Measurements from ENCODE around the gene GRM4. TPM values are rescaled to one million over a fixed set of nuclear protein-coding genes. Genes with fewer than 3 reads are reported as not detected.

The GRM4 gene
- total RNA-seq, 1 donor from 2014 or later, result not detected

DNA sequence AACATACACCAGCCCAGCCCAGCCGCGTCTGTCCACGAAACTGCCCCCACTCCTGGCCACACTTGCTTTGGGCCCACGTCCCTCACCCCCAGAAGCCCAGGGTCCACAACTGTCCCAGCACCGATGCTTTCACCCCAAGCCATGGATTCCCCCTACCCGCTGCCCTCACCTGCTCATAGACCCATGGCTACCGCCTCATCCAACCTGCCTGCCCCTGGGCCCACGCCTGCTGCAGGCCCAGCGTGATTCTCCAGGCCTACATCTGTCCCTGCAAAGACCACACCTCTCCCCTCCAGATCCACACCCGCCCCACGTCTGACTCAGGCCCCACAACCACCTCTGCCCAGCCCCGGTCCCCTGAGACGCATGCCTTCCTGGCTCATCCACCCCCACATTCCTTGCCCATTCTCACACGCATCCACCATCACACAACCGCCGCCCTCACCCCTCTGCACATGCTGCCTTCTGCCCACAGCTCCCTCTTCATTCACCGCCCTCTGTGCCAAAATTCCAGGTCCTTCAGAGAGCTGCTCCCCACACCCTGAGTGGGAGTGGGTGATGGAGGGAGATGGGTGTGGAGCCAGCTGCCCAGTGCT is 86.7 kb downstream of the GRM4 start:
- intact Hi-C loops (cut with DNase I), result no loop called here
- ATAC-seq, result no peak
- TF ChIP-seq CTCF (IDR thresholded peaks at IDR 0.05), result no peak
- DNase-seq, result no peak
- H3K4me3 ChIP-seq, result no peak overlapping the region
- H3K36me3 ChIP-seq, result no peaks in the 10 kb centered on the region
- no peaks in the 10 kb centered on the region for H3K4me1 ChIP-seq
- no peak overlapping the region for H3K27ac ChIP-seq
- no peaks in the 10 kb centered on the region for H3K9me3 ChIP-seq
- peaks cover 23% of the 10 kb centered on the region for H3K27me3 ChIP-seq (ENCODE audit: low read depth)

GRCh38 chr6:34057790-34058189 is 88.1 kb downstream of the GRM4 start:
- TF ChIP-seq CTCF (IDR thresholded peaks at IDR 0.05), result no peak
- Histone ChIP-seq H3K4me3 (no peak overlapping the region), H3K27ac (no peak overlapping the region), H3K27me3 (ENCODE audit: low read depth) (peaks cover 12% of the 10 kb centered on the region), H3K9me3 (no peaks in the 10 kb centered on the region), H3K4me1 (no peaks in the 10 kb centered on the region), H3K36me3 (no peaks in the 10 kb centered on the region)
- no peak for ATAC-seq
- intact Hi-C loops (cut with DNase I), result no loop called here
- DNase-seq, result no peak

DNA sequence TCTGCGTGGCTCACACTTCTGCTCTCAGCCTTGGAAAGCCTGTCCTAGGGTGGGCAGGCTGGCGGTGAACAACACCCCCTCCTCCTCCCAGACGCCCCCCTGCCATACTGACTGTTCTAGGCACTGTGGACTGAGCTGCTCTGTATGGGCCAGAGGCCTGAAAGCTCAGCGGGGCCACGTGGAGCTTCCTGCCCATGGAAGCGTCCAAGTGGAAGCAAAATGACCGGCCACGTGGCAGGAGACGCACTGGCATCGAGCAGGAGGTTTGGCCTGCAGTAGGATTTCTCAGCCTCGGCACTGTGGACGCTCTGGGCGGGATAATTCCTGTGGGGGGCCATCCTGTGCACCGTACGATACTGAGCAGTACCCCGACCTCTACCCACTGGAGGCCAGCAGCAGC is 88.7 kb downstream of the GRM4 start:
- no peak for TF ChIP-seq CTCF (IDR thresholded peaks at IDR 0.05)
- H3K27me3 ChIP-seq (ENCODE audit: low read depth), result peaks cover 8% of the 10 kb centered on the region
- intact Hi-C loops (cut with DNase I), result no loop called here
- H3K27ac ChIP-seq, result no peak overlapping the region
- H3K4me1 ChIP-seq, result no peaks in the 10 kb centered on the region
- DNase-seq (no peak), ATAC-seq (no peak)
- no peaks in the 10 kb centered on the region for H3K36me3 ChIP-seq
- H3K9me3 ChIP-seq, result no peaks in the 10 kb centered on the region
- H3K4me3 ChIP-seq, result no peak overlapping the region

GRCh38 chr6:34056305-34057108 is 89.4 kb downstream of the GRM4 start:
- TF ChIP-seq CTCF (IDR thresholded peaks at IDR 0.05), result no peak
- intact Hi-C loops (cut with DNase I), result no loop called here
- no peaks in the 10 kb centered on the region for H3K9me3 ChIP-seq
- H3K4me1 ChIP-seq, result no peaks in the 10 kb centered on the region
- DNase-seq (peak; percentile 74), ATAC-seq (peak; percentile 83 to 84)
- peaks cover 1% of the 10 kb centered on the region for H3K27me3 ChIP-seq (ENCODE audit: low read depth)
- H3K36me3 ChIP-seq, result no peaks in the 10 kb centered on the region
- H3K4me3 ChIP-seq, result peak overlapping the region; percentile 4
- H3K27ac ChIP-seq, result no peak overlapping the region

DNA sequence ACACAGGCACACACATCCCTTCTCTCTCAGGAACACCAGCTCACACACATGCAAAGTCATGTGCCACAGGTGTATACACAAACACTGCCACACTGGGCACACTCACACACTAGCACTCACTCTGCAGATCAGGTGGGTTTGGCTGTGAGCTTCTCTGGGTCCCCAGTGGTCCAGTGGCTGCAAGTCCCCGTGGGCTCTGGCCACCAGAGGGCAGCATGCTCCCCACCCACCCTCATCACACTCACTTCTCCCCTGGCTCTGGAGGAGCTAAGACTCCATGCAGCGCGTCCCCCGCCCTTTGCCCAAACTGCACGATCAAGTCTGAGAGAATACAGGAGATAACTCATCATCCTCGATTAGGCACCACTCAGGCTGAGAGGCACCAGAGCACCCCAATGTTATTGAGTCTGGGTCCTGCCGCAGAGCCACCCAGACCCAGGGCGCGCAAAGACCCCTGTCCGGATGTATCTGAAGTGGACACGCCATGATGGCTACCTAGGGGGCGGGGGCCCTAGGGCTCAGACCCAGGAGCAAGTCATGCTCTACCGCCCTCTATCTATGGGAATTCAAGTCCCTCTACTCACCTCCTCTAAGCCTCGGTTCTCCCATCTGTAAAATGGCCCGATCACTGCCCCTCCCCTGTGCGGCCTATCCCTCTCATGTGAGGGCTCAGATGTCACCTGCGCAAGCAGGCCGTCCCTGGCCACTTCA is 90.5 kb downstream of the GRM4 start:
- H3K27ac ChIP-seq, result no peak overlapping the region
- peak; percentile 84 for TF ChIP-seq CTCF (IDR thresholded peaks at IDR 0.05)
- H3K27me3 ChIP-seq (ENCODE audit: low read depth), result no peaks in the 10 kb centered on the region
- DNase-seq (peak; percentile 61), ATAC-seq (peak; percentile 75)
- no peak overlapping the region for H3K4me3 ChIP-seq
- no peaks in the 10 kb centered on the region for H3K9me3 ChIP-seq
- H3K36me3 ChIP-seq, result no peaks in the 10 kb centered on the region
- no peaks in the 10 kb centered on the region for H3K4me1 ChIP-seq
- intact Hi-C loops (cut with DNase I), result no loop called here

All from lower lobe of right lung (tissue), 2 donors.